ENCODE data around the gene PLCL2.

GRCh38 chr3:17103579-17103978 lies 218.8 kb downstream of the PLCL2 start:
- TF ChIP-seq, protein P1, sequence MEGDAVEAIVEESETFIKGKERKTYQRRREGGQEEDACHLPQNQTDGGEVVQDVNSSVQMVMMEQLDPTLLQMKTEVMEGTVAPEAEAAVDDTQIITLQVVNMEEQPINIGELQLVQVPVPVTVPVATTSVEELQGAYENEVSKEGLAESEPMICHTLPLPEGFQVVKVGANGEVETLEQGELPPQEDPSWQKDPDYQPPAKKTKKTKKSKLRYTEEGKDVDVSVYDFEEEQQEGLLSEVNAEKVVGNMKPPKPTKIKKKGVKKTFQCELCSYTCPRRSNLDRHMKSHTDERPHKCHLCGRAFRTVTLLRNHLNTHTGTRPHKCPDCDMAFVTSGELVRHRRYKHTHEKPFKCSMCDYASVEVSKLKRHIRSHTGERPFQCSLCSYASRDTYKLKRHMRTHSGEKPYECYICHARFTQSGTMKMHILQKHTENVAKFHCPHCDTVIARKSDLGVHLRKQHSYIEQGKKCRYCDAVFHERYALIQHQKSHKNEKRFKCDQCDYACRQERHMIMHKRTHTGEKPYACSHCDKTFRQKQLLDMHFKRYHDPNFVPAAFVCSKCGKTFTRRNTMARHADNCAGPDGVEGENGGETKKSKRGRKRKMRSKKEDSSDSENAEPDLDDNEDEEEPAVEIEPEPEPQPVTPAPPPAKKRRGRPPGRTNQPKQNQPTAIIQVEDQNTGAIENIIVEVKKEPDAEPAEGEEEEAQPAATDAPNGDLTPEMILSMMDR (conservative IDR thresholded peaks at IDR 0.05 in 1 of 2, IDR thresholded peaks at IDR 0.05 in 1 of 2; ENCODE audit: extremely low read depth in 1 of 2, insufficient read depth in 1 of 2, low read depth in 1 of 2, low read length in 2 of 2), result no peak
- TF ChIP-seq EZH2 (IDR thresholded peaks at IDR 0.05; ENCODE audit: borderline replicate concordance, low read length), result no peak

Measured in mammary epithelial cell (primary cell).